ENCODE results near the gene DDX3X. TPM values are rescaled to one million over a fixed set of nuclear protein-coding genes. Genes with fewer than 3 reads are reported as not detected.

The DDX3X gene
- total RNA-seq, 1 donor from 2014 or later, result 184 TPM

DNA sequence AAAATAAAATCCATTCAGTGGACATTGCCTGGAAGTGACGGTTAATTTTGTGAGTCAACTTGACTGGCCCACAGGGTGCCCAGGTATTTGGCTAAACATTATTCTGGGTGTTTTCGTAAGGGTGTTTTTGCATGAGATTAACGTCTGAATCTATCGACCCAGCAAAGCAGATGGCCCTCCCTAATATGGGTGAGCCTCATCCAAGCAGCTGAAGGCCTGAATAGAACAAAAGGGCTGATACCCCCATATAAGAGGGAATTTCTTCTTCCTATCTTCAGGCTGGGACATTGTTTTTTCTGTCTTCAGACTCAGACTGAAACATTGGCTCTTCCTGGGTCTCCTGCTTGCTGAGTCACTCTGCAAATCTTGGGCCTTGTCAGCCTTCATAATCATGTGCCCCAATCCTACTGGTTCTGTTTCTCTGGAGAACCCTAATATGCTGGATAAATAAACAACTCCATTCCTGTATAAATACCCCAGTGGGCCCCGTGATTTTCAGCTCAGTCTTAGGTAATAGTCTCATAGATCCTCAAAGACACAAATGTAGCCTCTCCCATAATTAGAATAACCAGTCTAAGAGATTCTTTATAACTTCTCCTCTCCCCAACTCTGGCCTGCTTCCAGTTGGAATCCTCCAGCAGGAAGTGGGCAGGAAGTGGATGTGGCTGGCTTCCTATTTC is 33.1 kb upstream of the DDX3X start:
- no peak for DNase-seq (ENCODE audit: low read depth)
- Histone ChIP-seq H3K27me3 (ENCODE audit: control insufficient read depth, insufficient read depth, low read length) (no peaks in the 10 kb centered on the region), H3K36me3 (ENCODE audit: control insufficient read depth, insufficient read depth, low read length) (no peaks in the 10 kb centered on the region), H3K4me3 (ENCODE audit: low read depth, low read length) (no peak overlapping the region)
- TF ChIP-seq, protein P1, sequence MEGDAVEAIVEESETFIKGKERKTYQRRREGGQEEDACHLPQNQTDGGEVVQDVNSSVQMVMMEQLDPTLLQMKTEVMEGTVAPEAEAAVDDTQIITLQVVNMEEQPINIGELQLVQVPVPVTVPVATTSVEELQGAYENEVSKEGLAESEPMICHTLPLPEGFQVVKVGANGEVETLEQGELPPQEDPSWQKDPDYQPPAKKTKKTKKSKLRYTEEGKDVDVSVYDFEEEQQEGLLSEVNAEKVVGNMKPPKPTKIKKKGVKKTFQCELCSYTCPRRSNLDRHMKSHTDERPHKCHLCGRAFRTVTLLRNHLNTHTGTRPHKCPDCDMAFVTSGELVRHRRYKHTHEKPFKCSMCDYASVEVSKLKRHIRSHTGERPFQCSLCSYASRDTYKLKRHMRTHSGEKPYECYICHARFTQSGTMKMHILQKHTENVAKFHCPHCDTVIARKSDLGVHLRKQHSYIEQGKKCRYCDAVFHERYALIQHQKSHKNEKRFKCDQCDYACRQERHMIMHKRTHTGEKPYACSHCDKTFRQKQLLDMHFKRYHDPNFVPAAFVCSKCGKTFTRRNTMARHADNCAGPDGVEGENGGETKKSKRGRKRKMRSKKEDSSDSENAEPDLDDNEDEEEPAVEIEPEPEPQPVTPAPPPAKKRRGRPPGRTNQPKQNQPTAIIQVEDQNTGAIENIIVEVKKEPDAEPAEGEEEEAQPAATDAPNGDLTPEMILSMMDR (IDR thresholded peaks at IDR 0.05; ENCODE audit: insufficient read depth, low read length, poor library complexity, severe bottlenecking), result no peak

- H3K36me3 ChIP-seq (ENCODE audit: control insufficient read depth, insufficient read depth, low read length), result no peaks in the 10 kb centered on the region
- no peaks in the 10 kb centered on the region for H3K27me3 ChIP-seq (ENCODE audit: control insufficient read depth, insufficient read depth, low read length)
- no peak overlapping the region for H3K4me3 ChIP-seq (ENCODE audit: low read depth, low read length)
- DNase-seq (ENCODE audit: low read depth), result no peak
- TF ChIP-seq, protein P1 (IDR thresholded peaks at IDR 0.05; ENCODE audit: insufficient read depth, low read length, poor library complexity, severe bottlenecking), result no peak
Measured at GRCh38 chrX:41301438-41301824, 32.5 kb upstream of the DDX3X start.

DNA sequence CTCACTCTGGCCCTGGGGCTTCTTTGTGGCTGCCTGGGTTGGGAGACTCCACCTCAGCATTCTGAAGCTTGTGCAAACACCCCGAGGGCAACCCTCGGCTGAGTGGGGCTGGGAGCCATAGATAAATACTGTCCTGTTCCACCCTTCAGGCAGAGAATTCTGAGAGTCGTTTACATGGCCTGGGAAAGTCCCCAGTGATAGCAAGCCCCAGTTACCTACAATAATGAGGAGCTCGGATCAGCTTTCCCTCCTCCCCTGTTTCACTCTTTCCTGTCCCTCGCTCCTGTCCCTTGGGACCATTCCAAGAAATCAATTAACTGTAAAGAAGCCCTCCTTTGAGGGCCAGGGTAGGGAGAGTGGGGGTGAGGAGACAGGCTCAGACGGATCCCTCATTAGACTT is 31.6 kb upstream of the DDX3X start:
- TF ChIP-seq, protein P1 (IDR thresholded peaks at IDR 0.05; ENCODE audit: insufficient read depth, low read length, poor library complexity, severe bottlenecking), result no peak
- no peak for DNase-seq (ENCODE audit: low read depth)
- Histone ChIP-seq H3K27me3 (ENCODE audit: control insufficient read depth, insufficient read depth, low read length) (no peaks in the 10 kb centered on the region), H3K4me3 (ENCODE audit: low read depth, low read length) (no peak overlapping the region), H3K36me3 (ENCODE audit: control insufficient read depth, insufficient read depth, low read length) (no peaks in the 10 kb centered on the region)

DNA sequence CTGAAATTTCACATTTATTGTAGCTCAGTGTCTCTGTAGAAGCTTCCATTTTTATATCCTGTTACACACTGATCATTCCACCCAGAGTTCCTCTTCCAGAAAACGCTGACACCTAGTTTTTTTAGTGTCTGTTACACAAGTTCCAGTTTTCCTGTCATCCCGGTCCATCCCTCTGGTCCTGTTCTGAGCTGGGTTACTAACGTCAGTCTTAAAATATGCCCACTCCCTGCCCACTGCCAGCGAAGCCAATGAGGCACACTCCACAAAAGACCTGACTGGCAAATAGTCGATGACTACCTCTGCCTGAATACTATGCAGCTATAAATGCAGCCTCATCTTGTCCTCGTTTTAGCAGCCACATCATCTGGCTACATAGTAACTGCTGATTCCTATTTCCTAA is 30.9 kb upstream of the DDX3X start:
- H3K27me3 ChIP-seq (ENCODE audit: control insufficient read depth, insufficient read depth, low read length), result no peaks in the 10 kb centered on the region
- DNase-seq (ENCODE audit: low read depth), result no peak
- TF ChIP-seq, protein P1 (IDR thresholded peaks at IDR 0.05; ENCODE audit: insufficient read depth, low read length, poor library complexity, severe bottlenecking), result no peak
- no peak overlapping the region for H3K4me3 ChIP-seq (ENCODE audit: low read depth, low read length)
- H3K36me3 ChIP-seq (ENCODE audit: control insufficient read depth, insufficient read depth, low read length), result no peaks in the 10 kb centered on the region

DNA sequence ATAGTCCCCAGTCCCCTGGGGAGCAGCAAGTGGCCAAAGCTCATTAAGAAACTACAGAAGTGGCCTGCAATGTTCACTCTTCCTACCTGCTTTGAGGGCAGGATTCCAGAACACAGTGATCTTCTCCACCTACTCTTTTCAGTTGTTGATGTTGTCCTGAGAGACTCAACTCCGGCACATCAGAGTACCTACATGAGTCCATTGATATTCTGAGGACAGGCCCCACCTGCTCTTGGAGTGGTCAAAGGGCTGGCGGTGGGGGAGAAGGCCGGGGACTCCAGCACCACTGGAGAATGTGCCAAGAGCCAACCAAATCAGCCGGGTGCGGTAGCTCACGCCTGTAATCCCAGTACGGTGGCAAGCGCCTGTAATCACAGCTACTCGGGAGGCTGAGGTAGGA is 29.8 kb upstream of the DDX3X start:
- no peak for DNase-seq (ENCODE audit: low read depth)

More for the DNA sequence above, 29.8 kb upstream of the DDX3X start:
- TF ChIP-seq, protein P1 (IDR thresholded peaks at IDR 0.05; ENCODE audit: insufficient read depth, low read length, poor library complexity, severe bottlenecking), result no peak
- H3K4me3 ChIP-seq (ENCODE audit: low read depth, low read length), result no peak overlapping the region
- H3K27me3 ChIP-seq (ENCODE audit: control insufficient read depth, insufficient read depth, low read length), result no peaks in the 10 kb centered on the region
- no peaks in the 10 kb centered on the region for H3K36me3 ChIP-seq (ENCODE audit: control insufficient read depth, insufficient read depth, low read length)
